KG1 (cell line): ENCODE results near the gene MPST.

Source experiments
- DNase-seq: peaks from one replicate; lab custom pipeline; 2025; lab: John Stamatoyannopoulos, UW

Gene MPST

DNA sequence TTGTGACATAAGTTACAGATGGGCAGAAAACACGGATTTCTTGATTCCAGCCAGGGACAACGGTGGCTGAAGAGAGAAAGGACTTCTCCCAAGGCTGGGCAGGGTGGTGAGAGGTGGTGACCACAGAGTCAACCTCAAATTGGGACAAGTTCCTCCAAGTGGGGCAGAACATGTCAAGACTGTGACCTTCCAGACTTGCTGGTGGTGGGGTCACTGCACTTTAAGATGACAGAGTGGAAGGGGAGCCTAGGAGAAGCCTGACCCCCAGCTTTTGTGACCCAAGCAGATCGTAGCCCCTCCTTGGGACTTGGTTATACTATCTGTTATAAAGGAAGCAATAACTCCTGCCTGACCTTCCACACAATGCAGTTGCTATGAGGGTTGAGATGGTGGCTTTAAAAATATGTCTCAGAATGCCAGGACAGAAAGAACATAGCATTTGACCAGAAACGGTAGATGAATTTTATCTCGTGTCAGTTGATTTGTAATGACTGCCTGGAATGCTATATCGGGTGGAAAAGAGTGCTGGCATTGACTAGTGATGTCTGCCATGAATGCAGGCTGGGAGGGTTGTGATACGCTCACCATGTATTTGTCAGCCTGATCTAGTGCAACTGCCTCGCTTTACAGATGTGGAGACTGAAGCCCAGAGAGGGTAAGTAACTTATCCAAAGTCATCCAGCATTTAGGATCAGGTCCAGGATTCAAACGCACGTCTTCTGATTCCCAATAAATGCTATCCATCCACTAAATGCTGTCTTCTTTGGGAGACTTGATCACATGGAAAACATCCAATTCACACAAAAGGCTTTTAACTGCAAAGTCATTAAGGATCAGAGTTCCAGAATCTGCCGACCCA is 18.6 kb upstream of the MPST start:
- no peak for DNase-seq

DNA sequence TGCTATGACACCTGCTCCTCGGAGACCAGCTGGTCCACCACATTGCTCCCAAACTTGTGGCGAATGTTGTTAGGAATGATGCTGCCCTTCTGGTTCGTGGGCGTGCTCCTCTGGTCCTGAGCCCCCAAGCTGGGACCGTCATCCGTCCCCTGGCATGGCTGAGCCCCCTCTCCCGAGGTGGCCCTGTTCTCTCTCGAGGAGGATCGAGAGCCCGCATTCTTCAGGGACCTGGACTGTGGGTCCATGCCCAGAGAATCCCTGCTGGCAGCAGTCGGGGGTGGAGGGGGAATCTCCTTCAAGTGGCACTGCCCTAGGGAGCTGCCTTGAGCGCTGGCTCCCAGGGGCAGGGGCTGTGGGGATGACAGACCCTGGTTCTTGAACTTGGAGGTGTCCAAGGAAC is 17.7 kb upstream of the MPST start:
- DNase-seq, result no peak

DNA sequence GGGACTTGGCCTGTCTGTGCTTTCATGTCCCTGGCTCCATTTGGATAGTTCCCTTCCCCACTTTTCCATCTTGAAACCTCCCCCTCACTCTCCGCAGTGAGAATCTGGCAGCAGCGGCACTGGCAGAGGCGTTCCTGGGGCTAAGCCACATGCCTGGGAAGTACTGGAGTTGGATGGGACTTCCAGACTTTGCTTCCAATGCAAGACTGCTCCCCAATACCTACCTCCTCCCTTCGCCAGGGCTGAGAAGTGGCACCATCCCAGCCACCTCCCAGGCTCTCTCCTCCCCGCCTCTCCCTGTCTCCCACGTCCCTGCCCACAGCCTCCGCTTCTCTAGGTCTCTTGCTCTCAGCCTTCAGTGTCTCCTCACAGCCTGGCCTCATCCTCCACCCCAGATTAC is 16.9 kb upstream of the MPST start:
- DNase-seq, result no peak

DNA sequence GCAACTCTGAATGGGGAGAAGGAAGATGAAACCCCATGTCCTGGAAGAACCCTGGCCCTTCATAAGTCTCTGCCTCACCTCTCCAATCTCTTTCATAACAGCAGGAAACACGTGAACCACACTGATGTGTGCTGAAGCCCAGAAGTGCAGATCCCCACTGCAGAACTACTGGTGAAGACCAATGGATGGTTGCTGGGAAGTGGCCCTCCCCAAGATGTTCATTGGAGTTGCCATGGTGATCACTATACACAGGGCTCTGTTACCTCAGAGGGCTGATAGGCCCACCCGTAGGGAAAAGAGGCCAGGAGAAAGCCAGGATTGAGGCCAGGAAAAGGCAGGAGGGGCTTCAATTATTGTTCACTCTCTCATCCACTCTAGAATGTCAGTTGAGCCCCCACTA is 11.9 kb upstream of the MPST start:
- no peak for DNase-seq

DNA sequence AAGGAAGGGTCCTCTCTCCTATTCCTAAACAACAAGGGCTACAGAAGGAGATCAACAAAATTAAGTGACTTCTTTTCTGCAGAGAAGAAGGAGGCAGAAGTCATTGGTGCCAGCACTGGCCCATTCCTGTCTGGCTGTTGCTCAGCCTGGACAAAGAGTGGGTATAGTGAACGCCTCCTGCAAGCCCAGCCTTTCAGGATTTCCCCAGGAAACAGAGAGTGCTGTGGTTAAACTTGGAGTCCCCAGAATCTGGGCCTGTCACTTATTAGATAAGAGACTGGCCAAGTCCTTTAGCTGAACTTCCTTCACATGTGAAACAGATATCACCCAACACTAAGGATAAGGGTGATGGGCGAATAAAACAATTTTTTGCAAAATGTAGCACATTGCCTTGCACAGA is 11.2 kb upstream of the MPST start:
- DNase-seq, result no peak

DNA sequence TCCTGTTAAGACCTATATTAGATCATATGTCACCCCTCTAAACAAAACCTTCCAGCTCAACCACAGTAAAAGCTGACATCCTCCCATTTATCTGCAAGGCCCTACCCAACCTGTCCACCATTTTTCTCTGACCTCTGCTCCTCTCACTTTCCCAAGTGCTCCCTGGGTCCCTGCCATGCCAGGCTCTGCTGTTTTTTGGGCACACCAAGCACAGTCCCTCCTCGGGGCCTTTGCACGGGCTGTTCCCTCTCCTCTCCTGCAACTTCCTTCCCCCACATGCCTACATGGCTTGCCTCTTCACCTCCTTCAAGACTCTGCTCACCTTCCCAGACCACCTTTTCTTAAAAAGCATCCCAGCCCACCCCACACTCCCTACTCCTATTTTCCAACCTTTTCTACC is 10.1 kb upstream of the MPST start:
- DNase-seq, result no peak

DNA sequence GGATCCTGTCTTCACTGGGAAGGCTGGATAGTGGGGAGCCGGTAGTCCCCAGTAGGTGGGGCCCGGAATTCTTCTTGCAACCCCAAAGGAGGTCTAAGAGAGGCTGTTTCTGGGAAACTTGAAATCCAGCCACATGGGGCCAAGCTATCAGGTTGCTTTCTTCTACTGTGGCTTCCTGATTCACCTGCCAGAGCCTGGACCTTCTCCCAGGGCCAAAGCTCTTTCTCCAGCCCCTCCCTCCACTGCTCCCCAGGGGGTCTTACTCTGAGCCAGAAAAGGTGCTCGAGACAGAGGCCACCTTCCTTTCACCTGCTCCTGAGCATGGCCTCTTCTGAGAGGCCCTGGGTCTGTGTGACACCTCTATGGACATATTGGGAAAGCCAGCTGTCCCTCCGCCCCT is 9.4 kb upstream of the MPST start:
- DNase-seq, result no peak

DNA sequence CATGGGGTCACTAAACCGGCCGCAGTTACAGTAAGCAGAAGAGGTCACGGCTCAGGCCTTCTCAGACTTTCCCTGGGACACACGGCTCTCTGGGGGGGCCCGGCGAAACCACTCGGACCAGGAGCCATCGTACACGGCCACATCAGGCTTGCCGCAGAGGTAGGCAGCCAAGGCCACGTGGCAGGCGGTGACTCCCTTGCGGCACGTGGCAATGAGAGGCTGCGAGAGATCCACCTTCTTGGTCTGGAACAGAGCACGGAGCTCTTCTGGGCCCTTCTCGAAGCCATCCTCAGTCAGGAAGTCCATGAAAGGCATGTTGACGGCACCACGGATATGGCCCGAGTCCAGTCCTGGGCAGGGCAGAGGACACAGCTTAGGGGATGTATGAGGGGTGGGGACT is 8.6 kb upstream of the MPST start:
- no peak for DNase-seq

DNA sequence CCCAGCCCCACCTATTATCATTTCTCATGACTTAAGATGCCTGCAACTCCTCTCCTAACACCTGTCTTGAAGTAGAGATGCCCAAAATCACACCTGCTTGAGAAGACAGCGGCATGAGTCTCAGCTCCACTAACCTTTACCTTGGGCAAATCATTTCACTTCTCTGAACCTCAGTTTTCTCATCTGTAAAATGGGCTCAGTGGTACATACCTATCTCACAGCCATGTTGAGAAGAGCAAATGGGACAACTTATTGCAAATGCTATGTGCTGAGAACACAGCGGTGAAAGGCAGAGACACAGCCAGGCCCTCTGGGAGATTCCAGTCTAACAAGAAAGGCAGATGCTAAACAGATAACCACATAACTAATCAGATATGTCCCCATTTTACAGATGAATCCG is 8.1 kb upstream of the MPST start:
- no peak for DNase-seq

DNA sequence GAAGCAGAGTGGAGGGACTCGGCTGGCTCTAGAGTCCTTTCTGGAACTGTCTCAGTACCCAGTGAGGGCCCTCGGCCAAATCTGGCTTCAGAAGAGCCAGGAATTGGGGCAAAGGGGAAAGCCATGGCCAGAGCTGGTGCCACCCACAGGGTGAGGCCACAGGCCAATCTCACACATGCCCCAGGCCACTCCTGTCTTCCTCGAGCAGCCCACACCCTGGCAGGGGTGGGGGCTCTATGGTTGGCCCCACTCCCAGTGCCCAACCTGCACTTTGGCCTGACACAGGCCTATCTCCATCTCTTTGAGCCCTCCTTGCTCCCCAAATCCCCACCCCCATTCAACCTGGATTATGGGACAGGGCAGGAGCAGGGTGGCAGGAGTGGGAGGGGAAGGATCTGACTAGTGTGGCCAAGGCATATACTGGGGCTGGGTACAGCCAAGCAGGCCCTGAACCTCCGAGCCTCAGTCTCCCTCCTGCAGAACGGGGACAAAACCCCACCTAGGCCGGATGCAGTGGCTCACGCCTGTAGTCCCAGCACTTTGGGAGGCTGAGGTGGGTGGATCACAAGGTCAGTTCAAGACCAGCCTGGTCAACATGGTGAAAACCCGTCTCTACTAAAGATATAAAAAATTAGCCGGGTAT is 7.2 kb upstream of the MPST start:
- DNase-seq, result no peak

DNA sequence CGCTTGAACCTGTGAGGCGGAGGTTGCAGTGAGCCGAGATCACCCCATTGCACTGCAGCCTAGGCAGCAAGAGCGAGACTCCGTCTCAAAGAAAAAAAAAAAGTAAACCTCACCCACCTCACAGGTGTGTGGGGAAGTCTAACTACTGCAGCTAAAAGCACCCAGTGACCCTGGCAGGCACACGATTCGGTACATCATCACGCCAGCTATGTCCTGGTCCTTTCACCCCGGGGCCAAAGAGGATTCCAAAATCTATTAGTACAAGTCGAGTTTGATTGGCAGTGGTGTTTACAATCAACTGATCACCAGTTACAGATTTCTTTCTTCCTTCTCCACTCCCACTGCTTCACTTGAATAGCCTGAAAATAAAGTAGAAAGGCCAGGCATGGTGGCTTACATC is 6.6 kb upstream of the MPST start:
- DNase-seq, result no peak

DNA sequence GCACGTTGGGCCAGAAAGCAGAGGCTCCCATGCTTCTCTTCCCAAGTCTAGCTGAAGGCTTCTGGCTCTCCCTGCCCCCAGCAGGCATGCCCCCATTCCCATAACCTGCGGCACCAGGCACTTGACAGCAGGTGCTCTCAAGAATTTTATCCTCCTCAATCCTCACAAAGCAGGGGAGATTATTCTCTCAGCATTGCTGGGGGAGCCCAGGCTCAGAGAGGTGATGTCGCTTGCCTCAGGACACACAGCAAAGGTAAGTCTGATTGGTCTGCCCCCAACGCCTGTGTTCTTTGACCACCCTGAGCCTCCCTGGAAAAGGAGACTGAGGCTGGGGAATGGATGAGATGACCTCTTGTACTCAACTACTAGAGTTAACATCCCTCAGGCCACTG is 5.1 kb upstream of the MPST start:
- no peak for DNase-seq

DNA sequence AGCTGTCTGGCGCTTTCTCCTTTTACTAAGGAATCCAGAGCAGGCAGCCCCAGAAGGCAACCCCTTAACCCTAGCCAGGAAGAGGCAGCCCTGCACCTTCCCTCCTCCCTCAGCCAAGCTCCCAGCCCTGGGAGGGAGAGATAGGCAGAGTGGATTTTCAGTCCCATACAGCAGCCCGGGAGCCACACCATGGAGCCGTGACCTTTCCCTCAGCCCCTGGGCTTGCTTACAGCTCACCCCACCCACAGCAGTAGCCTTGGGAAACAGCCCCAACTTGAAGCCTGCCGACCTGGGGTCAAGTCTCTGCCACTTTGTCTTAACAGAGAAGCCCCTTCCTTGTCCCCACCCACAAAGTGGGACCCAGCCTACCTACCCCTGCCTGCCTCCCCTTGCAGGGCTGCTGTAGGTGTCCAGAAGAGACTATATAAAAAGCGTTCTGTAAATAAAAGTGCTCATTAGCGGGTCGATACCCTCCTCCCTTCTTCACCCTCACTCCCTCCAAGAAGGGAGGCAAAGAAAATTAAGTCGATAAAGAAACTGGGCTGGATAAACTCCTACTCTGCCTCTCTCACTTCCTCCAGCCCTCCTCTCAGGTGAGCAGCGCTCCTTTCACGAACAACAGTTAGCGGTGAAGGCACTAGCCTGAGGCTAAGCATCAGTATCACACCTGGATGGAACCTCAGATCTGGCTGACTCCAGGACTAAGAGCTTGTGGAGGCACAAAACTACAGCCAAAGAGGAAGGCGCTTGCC is 4.5 kb upstream of the MPST start:
- DNase-seq, result no peak

DNA sequence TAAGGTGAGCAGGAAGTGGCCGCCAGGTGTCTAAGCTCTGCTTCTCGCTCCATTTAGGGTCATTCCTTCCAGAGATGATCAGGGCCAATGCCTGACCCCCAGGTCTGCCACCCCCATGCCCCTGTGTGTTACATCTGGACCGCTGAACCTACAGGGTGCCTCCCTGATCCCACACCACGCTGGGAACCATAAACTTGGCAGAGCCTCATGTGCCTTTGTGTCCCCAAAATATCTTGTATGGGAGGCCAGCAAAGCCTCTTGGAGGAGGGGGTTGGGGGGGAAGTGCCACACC is 4.0 kb upstream of the MPST start:
- no peak for DNase-seq

DNA sequence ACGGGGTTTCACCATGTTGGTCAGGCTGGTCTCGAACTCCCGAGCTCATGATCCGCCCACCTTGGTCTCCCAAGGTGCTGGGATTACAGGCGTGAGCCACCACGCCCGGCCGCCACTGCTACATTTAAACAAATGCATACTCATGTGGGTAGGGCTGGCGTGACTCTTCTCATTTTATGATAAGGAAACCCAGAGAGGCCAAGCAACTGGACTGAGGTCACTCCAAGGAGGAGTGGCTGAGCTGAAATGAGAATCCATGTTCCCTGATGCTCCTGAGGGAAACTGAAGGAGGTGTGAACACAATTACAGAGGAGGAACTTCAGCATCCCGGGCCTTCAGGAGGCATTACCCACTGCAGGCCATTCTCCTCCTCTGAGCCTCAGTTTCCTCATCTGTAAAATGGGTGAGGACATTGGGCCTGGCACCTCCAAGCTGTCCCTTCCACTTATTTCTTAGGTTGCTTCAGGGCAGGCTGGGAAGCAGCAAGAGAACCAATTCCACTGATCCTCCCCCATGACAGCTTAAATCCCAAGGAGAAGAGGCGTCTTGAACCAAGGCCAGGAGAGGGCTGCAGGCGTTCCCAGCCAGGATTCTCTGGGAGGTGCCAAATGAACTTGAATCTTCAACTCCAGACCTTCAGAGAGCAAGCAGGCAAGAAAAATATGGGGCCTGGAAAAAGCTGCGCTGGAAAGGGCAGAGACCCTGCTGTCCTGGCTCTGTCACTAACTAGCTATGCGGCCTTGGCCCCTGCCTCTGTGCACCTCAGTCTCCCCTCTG is 3.2 kb upstream of the MPST start:
- no peak for DNase-seq

DNA sequence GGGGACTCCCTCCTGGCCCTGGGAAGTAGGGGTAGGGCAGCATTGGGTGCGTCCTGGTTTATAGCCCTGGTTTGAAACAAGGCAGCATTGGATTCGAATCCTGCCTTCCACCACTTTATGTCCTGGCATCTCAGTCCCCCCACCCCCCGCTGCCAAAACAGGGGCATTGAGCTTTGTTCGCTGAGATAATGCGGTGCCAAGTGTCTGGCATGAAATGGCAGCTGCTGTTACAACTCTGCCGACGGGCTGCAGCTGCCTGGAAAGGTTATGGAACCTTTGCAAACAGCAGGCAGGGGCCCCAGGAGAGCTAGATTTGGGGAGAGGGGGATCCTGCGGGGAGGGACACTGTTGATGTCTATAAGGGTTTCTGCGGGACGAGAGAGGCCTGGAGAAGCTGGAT is 2.2 kb upstream of the MPST start:
- no peak for DNase-seq

DNA sequence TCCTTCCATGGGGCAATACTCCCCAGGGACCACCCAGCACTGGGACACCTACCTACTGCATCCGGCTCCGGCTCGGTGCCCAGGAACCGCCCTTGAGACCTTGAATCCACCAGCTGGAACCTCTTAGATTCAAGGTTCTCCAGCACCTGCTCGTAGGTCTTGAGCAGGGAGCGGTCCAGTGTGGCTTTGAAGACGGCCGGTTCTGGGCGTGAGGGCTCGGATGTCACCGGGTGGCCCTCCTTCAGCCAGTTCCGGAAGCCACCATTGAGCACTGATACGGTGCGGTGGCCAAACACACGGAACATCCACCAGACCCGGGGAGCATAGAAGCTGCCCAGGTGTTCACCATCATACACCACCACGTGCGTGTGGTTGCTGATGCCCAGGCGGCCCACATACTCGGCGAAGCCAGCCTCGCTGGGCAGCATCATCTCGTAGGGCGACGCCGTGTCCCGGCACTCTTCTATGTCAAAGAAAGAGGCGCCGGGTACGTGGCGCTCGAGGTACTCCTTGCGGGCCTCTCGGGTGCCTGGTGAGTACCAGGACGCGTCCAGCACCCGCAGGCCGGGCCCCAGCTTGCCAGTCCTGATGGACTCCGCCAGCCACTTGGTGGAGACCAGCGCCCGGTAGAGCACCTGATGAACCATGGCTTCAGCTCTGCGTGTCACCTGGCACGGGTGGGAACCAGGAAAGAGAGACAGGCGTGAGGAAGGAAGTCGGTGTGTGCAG is 1.3 kb upstream of the MPST start:
- no peak for DNase-seq

DNA sequence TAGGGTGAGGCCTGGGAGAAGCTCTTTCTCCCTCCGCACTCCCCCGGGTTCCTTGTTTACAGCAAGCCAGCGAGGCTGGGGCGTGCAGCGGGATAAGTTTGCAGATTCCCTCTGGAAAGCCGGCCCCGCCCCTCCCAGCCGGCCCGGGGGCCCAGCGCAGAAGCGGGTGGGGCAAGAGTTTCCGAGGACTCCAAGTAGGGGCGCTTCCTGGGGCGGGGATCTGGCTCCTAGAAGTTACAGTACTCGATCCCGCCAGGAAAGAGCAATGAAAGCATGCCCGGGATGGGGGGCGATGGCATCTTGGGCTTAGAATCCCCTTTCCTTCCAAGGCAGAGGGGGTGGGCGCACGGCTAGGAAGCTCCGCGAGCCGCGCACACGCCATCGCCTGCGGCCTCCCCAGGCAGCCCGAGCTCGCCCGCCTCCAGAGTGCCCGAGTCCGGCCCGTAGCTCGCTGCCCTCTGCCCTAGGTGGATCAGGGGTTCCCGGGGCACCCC is 680 bp upstream of the MPST start:
- DNase-seq, result no peak

DNA sequence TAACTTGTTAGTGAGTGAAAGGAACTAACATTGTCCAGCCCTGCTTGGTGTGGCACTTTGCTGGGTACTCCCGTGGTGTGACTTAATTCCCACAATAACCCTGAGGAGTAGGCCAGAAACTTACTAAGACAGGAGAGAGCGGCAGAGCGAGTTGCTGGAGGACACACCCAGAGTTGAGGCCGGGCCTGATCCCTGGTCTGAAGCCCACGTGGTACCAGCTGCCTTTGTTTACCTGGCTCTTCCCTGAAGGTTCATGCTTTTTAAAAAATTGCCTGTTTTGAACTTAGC is 594 bp downstream of the MPST start:
- DNase-seq, result no peak

DNA sequence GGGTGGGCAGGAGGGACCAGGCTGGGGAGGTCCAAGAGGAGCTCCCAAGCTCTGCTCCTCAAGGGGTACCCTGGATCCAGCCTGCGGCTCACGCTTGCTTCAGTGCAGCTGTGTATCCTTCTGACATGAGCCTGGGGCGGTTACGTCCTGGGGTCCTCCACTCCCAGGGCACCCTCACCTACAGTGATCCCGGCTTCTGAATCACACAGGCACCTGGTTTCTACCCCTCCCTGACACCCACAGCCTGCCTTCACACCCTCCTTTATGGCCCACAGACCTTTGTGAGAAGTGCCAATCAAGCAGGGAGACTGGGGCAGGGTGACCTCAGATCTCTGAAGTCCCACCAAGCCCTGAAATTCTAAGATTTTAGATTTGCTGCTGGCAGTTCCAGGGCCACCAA is 1.5 kb downstream of the MPST start:
- DNase-seq, result no peak

DNA sequence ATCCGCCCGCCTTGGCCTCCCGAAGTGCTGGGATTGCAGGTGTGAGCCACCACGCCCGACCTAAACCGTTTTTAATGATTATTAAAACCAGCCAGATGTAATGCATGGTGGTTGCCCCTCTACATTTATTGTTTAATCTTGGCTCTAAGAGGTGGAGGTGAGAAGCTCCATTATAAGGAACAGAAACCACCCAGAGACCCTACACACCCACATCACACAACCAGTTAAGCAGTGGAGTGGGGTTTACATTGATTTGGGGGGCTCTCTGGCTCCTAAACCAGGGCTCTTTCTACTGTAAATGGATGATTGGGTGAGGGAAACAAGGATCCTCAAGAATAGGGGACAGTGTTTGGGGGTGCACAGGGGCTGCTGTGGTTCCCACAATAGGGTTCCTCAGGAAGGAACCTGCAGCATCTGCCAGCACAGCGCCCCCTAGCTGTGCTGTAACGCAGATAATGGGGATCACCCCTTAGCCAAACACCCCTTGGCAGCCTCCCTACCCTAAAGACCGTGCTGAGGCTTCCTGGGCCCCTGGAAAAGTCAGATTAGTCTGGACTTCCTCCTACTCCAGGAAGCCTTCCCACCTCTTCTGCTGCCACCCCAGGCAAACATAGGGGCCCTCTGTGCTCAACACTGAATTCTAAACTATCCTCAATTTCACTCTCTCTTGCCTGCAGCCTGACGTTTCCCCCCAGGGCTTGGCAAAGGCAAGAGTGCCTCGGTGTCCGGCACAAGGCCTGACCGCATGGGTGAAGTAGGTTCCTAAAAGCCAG is 2.4 kb downstream of the MPST start:
- DNase-seq, result peak; percentile 40
